K562 (cell line): ENCODE measurements around the gene GPR152.
"Not testable (repeated sequence)": the region's sequence is repeated elsewhere in the genome, so short reads cannot be mapped to it uniquely, and the experiment has no call there.

Experiments
- CBX8 ChIP-seq: fragments of 200-600 bp; sonication (generic); IDR thresholded peaks from 2 replicates; pipeline ENCODE4 v1.6.1; 2012; ENCODE audit warnings: borderline replicate concordance, mixed run types, low read depth, mild to moderate bottlenecking, moderate library complexity, mixed read lengths, low read length, control low read depth, inconsistent platforms; ENCODE audit not compliant: poor library complexity, severe bottlenecking; ENCODE audit errors: extremely low read depth
- NR2C2 ChIP-seq, 2 experiments: fragments of 200-800 bp in 1 of 2; sonication (Bioruptor generic) in 1 of 2; sonication (generic) in 1 of 2; formaldehyde crosslinking in 1 of 2; IDR thresholded peaks; 2 replicates each; pipeline versions ENCODE4 v1.6.1 to v1.8.0; 2016 to 2022; ENCODE audit warnings: mild to moderate bottlenecking in 1 of 2, missing compliant biosample characterization in 1 of 2, missing genetic modification characterization in 1 of 2, missing genetic modification reagents in 1 of 2
- ZFP36 ChIP-seq: fragments of 150-350 bp; IDR thresholded peaks from 2 replicates; pipeline ENCODE4 v1.6.1; 2018; ENCODE audit warnings: low read length, low read depth; ENCODE audit not compliant: partially characterized antibody

- not testable (repeated sequence) for TF ChIP-seq ZFP36; CBX8; NR2C2 (CRISPR knock-in tag; IDR thresholded peaks at IDR 0.05); NR2C2 (tag; IDR thresholded peaks at IDR 0.05)
These were observed 50.2 kb downstream of the GPR152 start for GRCh38 chr11:67402192-67402839.
